ENCODE results near the gene ZBTB3.

Gene ZBTB3

DNA sequence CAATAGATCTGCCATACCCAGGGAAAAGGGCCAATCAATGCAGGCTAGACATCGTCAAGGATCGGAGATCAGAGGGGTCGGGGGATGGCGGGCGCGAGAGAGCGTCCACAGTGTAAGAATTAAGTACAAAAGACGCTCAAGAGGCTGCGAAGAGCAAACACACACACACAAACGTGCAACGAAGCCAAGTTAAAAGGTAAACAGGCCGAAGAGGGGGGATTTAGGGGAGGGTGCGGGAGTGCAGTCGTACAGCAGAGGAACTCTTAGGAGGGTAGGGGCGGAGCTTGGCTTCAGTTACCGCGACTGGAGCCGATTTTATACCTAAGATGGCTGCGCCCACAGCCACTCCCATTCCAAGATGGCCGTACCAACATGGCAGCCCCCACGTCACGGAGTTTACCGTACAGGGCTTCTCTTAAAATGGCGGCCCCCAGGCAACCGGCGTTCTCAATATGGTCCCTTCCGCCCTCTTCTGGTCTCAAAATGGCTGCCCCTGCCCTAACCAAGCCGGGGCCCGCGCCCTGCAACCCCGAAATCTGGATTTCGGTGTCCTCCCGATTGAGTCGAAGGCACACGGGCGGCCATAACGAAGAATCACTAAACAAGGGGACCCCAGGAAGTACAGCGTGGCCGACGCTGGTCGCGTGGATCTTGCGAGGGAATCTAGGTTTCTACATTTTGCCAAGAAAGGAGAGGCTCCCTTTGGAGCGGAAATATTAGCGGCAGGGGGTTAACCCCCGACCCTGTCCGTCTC is 44.5 kb downstream of the ZBTB3 start:
- H3K4me3 ChIP-seq (ENCODE audit: control insufficient read depth, low read depth, low read length), result peak overlapping the region; percentile 66
- DNase-seq (ENCODE audit: low read depth), result peak; percentile 98
- TF ChIP-seq, protein P1, sequence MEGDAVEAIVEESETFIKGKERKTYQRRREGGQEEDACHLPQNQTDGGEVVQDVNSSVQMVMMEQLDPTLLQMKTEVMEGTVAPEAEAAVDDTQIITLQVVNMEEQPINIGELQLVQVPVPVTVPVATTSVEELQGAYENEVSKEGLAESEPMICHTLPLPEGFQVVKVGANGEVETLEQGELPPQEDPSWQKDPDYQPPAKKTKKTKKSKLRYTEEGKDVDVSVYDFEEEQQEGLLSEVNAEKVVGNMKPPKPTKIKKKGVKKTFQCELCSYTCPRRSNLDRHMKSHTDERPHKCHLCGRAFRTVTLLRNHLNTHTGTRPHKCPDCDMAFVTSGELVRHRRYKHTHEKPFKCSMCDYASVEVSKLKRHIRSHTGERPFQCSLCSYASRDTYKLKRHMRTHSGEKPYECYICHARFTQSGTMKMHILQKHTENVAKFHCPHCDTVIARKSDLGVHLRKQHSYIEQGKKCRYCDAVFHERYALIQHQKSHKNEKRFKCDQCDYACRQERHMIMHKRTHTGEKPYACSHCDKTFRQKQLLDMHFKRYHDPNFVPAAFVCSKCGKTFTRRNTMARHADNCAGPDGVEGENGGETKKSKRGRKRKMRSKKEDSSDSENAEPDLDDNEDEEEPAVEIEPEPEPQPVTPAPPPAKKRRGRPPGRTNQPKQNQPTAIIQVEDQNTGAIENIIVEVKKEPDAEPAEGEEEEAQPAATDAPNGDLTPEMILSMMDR (conservative IDR thresholded peaks at IDR 0.05; ENCODE audit: control insufficient read depth, insufficient read depth, low read depth, low read length), result no peak

DNA sequence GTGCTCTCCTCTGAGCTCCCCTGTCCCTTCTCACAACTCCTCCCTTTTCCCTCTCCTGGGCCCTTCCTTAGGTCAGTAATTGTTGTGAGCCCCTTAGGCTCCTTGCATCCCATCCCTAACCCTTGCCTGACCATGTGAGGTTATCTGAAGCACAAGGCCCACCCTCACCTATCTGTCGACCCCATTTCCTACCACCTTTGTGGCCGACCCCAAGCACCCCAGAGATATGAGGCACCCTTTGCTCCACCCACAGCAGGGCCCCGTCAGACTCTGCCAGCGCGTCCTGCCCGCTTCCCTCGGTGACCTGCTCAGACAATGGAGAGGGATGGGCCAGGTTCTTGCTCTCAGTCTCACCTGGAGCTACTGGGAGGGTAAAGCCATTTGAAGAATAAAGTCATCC is 45.2 kb downstream of the ZBTB3 start:
- TF ChIP-seq, protein P1 (conservative IDR thresholded peaks at IDR 0.05; ENCODE audit: control insufficient read depth, insufficient read depth, low read depth, low read length), result no peak
- no peak for DNase-seq (ENCODE audit: low read depth)
- peak overlapping the region; percentile 66 for H3K4me3 ChIP-seq (ENCODE audit: control insufficient read depth, low read depth, low read length)

DNA sequence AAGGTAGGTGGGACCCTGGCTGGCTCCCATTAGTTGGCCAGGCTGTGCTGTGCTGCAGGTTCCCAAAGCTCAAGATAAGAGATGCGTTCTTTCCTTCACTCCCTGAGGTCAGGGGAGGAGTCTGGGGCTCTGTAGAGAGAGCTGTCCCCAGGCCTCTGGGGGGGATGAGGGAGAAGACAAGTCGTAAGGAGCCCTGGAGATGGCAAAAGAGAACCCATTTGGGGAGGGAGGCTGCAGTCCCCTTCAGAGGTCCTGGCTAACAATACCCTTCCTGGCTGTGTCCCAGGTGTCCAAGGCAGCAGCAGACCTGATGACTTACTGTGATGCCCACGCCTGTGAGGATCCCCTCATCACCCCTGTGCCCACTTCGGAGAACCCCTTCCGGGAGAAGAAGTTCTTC is 45.6 kb downstream of the ZBTB3 start:
- DNase-seq (ENCODE audit: low read depth), result no peak
- TF ChIP-seq, protein P1 (conservative IDR thresholded peaks at IDR 0.05; ENCODE audit: control insufficient read depth, insufficient read depth, low read depth, low read length), result no peak
- no peak overlapping the region for H3K4me3 ChIP-seq (ENCODE audit: control insufficient read depth, low read depth, low read length)

DNA sequence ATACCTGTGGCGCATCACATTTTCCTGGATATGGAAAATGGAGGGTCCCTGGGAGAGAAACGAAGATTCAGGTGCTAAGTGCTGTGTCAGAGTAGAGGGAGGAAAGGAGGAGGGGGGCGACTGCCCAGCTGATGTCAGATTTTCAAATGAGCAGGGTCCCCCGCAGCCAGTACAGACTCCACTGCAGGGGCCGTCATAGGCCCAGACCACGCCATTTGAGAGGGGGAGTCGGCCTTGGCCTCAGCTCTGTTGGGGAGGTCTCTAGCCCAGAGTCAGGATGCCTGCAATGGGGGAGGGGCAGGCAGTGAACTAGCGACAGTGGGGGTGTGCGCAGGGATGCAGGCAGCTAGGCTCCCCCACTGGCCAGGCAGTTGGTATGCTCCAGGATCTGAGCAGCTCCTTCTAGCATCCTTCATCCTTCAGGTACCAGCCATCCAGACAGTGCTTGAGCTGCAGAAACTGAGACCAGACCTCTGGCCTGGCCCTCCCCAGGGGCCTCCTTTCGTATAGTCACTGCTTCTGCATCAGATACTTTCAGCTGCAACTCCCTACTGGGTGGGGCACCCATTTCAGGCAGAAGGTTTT is 46.6 kb downstream of the ZBTB3 start, which contains the start of the genes BSCL2 and GNG3:
Gene BSCL2 (minus strand): TSS at position 148 of the 585 bp plus-strand sequence. CDS start 229 bp downstream, outside the sequence.
Gene GNG3 (plus strand): TSS at position 400 of the 585 bp plus-strand sequence. CDS start 620 bp downstream, outside the sequence.
- no peak for DNase-seq (ENCODE audit: low read depth)
- TF ChIP-seq, protein P1 (conservative IDR thresholded peaks at IDR 0.05; ENCODE audit: control insufficient read depth, insufficient read depth, low read depth, low read length), result no peak

DNA sequence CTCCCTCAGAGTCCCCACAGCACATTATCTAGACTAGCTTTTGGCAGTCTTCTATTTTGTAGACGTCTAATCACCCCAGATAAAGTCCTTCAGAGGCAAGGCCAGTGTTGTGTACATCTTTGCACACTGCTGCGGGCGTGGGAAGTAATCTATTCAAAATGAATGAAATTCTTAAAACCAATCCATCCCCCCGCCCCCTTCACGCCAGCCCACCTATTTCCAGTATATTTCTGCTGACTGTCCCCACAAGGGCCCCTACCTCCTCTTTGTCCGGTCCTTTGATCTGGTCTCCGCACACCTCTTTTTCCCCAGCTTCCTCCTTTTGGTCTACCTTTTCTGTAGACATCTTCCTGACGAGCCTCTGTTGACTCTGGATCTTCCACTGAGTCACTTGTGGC is 47.1 kb downstream of the ZBTB3 start:
- no peak for DNase-seq (ENCODE audit: low read depth)
- peak overlapping the region; percentile 44 for H3K4me3 ChIP-seq (ENCODE audit: control insufficient read depth, low read depth, low read length)
- TF ChIP-seq, protein P1 (conservative IDR thresholded peaks at IDR 0.05; ENCODE audit: control insufficient read depth, insufficient read depth, low read depth, low read length), result no peak

More for the DNA sequence above, 46.6 kb downstream of the ZBTB3 start, which contains the start of the genes BSCL2 and GNG3:
- H3K4me3 ChIP-seq (ENCODE audit: control insufficient read depth, low read depth, low read length), result peak within 1 kb of the TSS; percentile 44

DNA sequence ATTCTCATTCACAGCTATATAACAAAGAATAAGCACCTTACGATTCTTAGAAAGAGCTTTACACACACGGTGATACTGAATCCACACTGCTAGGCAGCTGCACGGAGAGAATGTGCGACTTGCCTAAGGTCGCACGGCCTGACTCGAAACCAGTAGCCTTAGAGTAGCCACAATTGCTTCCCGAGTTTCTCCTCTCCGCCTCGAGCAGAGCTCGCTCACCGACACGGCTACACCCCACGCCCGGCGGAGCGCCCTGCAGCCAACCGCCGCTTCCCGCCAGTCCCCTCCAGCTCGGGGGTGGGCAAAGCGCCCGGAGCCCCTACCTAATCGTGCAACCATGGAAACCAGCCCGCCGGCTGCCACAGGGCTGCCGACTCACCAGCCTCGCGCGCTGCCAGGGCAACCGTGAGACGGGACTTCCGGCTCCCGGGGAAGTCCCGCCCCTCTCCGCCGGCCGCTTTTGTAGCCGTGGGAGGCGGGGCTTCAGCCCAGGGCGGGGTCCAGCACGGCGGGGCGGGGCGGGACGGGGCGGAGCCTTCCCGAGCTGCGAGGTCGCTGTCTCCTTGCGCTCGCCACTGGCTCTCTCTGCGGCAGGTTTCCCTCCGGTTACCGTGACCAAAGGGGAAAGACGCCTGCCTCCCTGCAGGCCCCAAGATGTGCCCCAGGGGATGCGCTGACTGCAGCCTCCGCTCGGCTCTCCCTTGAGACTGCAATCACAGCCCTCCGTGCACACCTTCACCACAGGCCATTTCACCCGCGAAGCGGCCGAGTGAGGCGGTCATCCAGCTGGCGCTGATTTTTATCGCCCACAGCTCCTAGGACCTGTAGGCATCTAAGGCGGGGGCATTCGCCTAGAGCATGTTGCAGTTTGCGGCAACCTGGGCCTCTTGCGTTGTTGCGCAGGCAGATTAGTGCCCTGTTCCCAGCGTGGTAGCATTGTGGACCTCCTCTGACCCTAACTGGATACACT is 47.8 kb downstream of the ZBTB3 start:
- DNase-seq (ENCODE audit: low read depth), result peak; percentile 89
- TF ChIP-seq, protein P1 (conservative IDR thresholded peaks at IDR 0.05; ENCODE audit: control insufficient read depth, insufficient read depth, low read depth, low read length), result no peak
- peak overlapping the region; percentile 72 for H3K4me3 ChIP-seq (ENCODE audit: control insufficient read depth, low read depth, low read length)
